Measurements from ENCODE around the gene ODF2.
"Not testable (repeated sequence)": the region's sequence is repeated elsewhere in the genome, so short reads cannot be mapped to it uniquely, and the experiment has no call there.

ODF2 gene

GRCh38 chr9:128497824-128498610, 42.2 kb downstream of the ODF2 start:
- H3K36me3 ChIP-seq (ENCODE audit: control insufficient read depth, insufficient read depth, low read length) = peaks cover 23% of the 10 kb centered on the region
- H3K79me2 ChIP-seq (ENCODE audit: control insufficient read depth, insufficient read depth, low read length) = no peaks in the 10 kb centered on the region

GRCh38 chr9:128498911-128499310, 43.1 kb downstream of the ODF2 start:
- no peak overlapping the region for H4K8ac ChIP-seq (ENCODE audit: low read depth, low read length)
- H3K4ac ChIP-seq (ENCODE audit: low read depth, low read length) = no peak overlapping the region
- H3K56ac ChIP-seq (ENCODE audit: low read length) = no peak overlapping the region
- no peak for DNase-seq
- H4K5ac ChIP-seq (ENCODE audit: low read length) = no peak overlapping the region
- no CpG with 5 or more reads among the region's 9 CpGs for WGBS (ENCODE audit: extremely low coverage, insufficient coverage, low lambda C conversion rate)
- no peak overlapping the region for H3K27ac ChIP-seq (ENCODE audit: low read depth, low read length)
- no peaks in the 10 kb centered on the region for H3K79me1 ChIP-seq (ENCODE audit: low read length)
- no peak overlapping the region for H2BK5ac ChIP-seq (ENCODE audit: low read length)
- H3K4me1 ChIP-seq (ENCODE audit: control insufficient read depth, low read depth, low read length) = no peaks in the 10 kb centered on the region
- no peaks in the 10 kb centered on the region for H3K79me2 ChIP-seq (ENCODE audit: control insufficient read depth, insufficient read depth, low read length)
- no peak overlapping the region for H2BK15ac ChIP-seq (replicated peaks; ENCODE audit: low read depth)
- H3K18ac ChIP-seq (ENCODE audit: low read length) = no peak overlapping the region
- no peak overlapping the region for H2BK120ac ChIP-seq (ENCODE audit: low read depth, low read length)
- no peak overlapping the region for H2AK5ac ChIP-seq (ENCODE audit: low read length)
- no peak overlapping the region for H3K4me2 ChIP-seq (ENCODE audit: low read length)
- no peak overlapping the region for H3K4me3 ChIP-seq (ENCODE audit: low read length)
- H3K27me3 ChIP-seq (ENCODE audit: insufficient read depth, low read length, poor library complexity) = no peaks in the 10 kb centered on the region
- no peak overlapping the region for H3K9ac ChIP-seq (ENCODE audit: low read length)
- peaks cover 23% of the 10 kb centered on the region for H3K36me3 ChIP-seq (ENCODE audit: control insufficient read depth, insufficient read depth, low read length)
- no peak overlapping the region for H3K23ac ChIP-seq (ENCODE audit: low read length)

More at GRCh38 chr9:128497824-128498610, 42.2 kb downstream of the ODF2 start:
- Histone ChIP-seq H3K4me3 (ENCODE audit: low read length) (no peak overlapping the region), H3K27me3 (ENCODE audit: insufficient read depth, low read length, poor library complexity) (no peaks in the 10 kb centered on the region), H4K8ac (ENCODE audit: low read depth, low read length) (no peak overlapping the region), H3K18ac (ENCODE audit: low read length) (no peak overlapping the region), H3K9ac (ENCODE audit: low read length) (no peak overlapping the region), H3K23ac (ENCODE audit: low read length) (no peak overlapping the region), H2BK5ac (ENCODE audit: low read length) (no peak overlapping the region), H2BK15ac (replicated peaks; ENCODE audit: low read depth) (no peak overlapping the region), H3K4me2 (ENCODE audit: low read length) (no peak overlapping the region), H2AK5ac (ENCODE audit: low read length) (no peak overlapping the region), H3K4ac (ENCODE audit: low read depth, low read length) (no peak overlapping the region), H3K56ac (ENCODE audit: low read length) (no peak overlapping the region), H3K79me1 (ENCODE audit: low read length) (no peaks in the 10 kb centered on the region), H4K5ac (ENCODE audit: low read length) (no peak overlapping the region), H3K4me1 (ENCODE audit: control insufficient read depth, low read depth, low read length) (no peaks in the 10 kb centered on the region), H3K27ac (ENCODE audit: low read depth, low read length) (no peak overlapping the region), H2BK120ac (ENCODE audit: low read depth, low read length) (no peak overlapping the region)
- WGBS (ENCODE audit: extremely low coverage, insufficient coverage, low lambda C conversion rate) = no CpG with 5 or more reads among the region's 11 CpGs
- no peak for DNase-seq

DNA sequence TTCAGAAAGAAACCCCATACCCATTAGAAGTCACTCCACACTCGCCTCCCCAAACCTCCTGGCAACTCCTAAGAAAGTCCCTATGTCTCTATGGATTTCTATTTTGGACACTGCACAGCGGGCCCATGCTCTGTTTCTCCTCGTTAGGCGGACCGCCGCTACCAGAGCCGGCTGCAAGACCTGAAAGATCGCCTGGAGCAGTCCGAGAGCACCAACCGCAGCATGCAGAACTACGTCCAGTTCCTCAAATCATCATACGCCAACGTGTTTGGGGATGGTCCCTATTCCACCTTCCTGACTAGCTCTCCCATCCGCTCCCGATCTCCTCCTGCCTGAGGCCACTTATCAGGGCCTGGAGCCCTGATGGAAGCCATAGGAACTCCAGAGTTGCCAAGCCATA, 44.1 kb downstream of the ODF2 start:
- Histone ChIP-seq H2BK5ac (ENCODE audit: low read length) (no peak overlapping the region), H4K5ac (ENCODE audit: low read length) (no peak overlapping the region), H3K9ac (ENCODE audit: low read length) (no peak overlapping the region), H3K4me2 (ENCODE audit: low read length) (no peak overlapping the region), H4K8ac (ENCODE audit: low read depth, low read length) (no peak overlapping the region), H2AK5ac (ENCODE audit: low read length) (no peak overlapping the region), H3K27me3 (ENCODE audit: insufficient read depth, low read length, poor library complexity) (no peaks in the 10 kb centered on the region), H2BK15ac (replicated peaks; ENCODE audit: low read depth) (no peak overlapping the region), H2BK120ac (ENCODE audit: low read depth, low read length) (no peak overlapping the region), H3K79me2 (ENCODE audit: control insufficient read depth, insufficient read depth, low read length) (no peaks in the 10 kb centered on the region), H3K23ac (ENCODE audit: low read length) (no peak overlapping the region), H3K79me1 (ENCODE audit: low read length) (no peaks in the 10 kb centered on the region), H3K4me3 (ENCODE audit: low read length) (no peak overlapping the region), H3K36me3 (ENCODE audit: control insufficient read depth, insufficient read depth, low read length) (peaks cover 18% of the 10 kb centered on the region), H3K4ac (ENCODE audit: low read depth, low read length) (no peak overlapping the region), H3K4me1 (ENCODE audit: control insufficient read depth, low read depth, low read length) (no peaks in the 10 kb centered on the region), H3K27ac (ENCODE audit: low read depth, low read length) (no peak overlapping the region), H3K18ac (ENCODE audit: low read length) (no peak overlapping the region), H3K56ac (ENCODE audit: low read length) (no peak overlapping the region)
- no CpG with 5 or more reads among the region's 15 CpGs for WGBS (ENCODE audit: extremely low coverage, insufficient coverage, low lambda C conversion rate)
- no peak for DNase-seq

GRCh38 chr9:128503415-128503825, 47.6 kb downstream of the ODF2 start:
- H3K4ac ChIP-seq (ENCODE audit: low read depth, low read length); H3K4me3 ChIP-seq (ENCODE audit: low read length); H3K36me3 ChIP-seq (ENCODE audit: control insufficient read depth, insufficient read depth, low read length); H2BK120ac ChIP-seq (ENCODE audit: low read depth, low read length); H3K9ac ChIP-seq (ENCODE audit: low read length); H3K4me1 ChIP-seq (ENCODE audit: control insufficient read depth, low read depth, low read length); DNase-seq; H2AK5ac ChIP-seq (ENCODE audit: low read length); H3K18ac ChIP-seq (ENCODE audit: low read length); H3K79me2 ChIP-seq (ENCODE audit: control insufficient read depth, insufficient read depth, low read length); H2BK5ac ChIP-seq (ENCODE audit: low read length); H3K27me3 ChIP-seq (ENCODE audit: insufficient read depth, low read length, poor library complexity); H3K27ac ChIP-seq (ENCODE audit: low read depth, low read length); H3K56ac ChIP-seq (ENCODE audit: low read length); H4K5ac ChIP-seq (ENCODE audit: low read length); H3K79me1 ChIP-seq (ENCODE audit: low read length); H3K4me2 ChIP-seq (ENCODE audit: low read length); H2BK15ac ChIP-seq (replicated peaks; ENCODE audit: low read depth); H4K8ac ChIP-seq (ENCODE audit: low read depth, low read length); H3K23ac ChIP-seq (ENCODE audit: low read length): not testable (repeated sequence)
- no CpG with 5 or more reads among the region's 14 CpGs for WGBS (ENCODE audit: extremely low coverage, insufficient coverage, low lambda C conversion rate)

GRCh38 chr9:128503870-128504269, 48.1 kb downstream of the ODF2 start:
- Histone ChIP-seq H2AK5ac (ENCODE audit: low read length) (no peak overlapping the region), H3K9ac (ENCODE audit: low read length) (peak overlapping the region; percentile 84), H2BK5ac (ENCODE audit: low read length) (no peak overlapping the region), H3K18ac (ENCODE audit: low read length) (no peak overlapping the region), H3K79me1 (ENCODE audit: low read length) (peaks cover 2% of the 10 kb centered on the region), H3K4ac (ENCODE audit: low read depth, low read length) (no peak overlapping the region), H3K4me2 (ENCODE audit: low read length) (no peak overlapping the region), H3K79me2 (ENCODE audit: control insufficient read depth, insufficient read depth, low read length) (no peaks in the 10 kb centered on the region), H3K56ac (ENCODE audit: low read length) (peak overlapping the region; percentile 76), H3K23ac (ENCODE audit: low read length) (no peak overlapping the region), H4K5ac (ENCODE audit: low read length) (no peak overlapping the region), H3K4me1 (ENCODE audit: control insufficient read depth, low read depth, low read length) (no peaks in the 10 kb centered on the region), H2BK120ac (ENCODE audit: low read depth, low read length) (no peak overlapping the region), H3K4me3 (ENCODE audit: low read length) (no peak overlapping the region), H4K8ac (ENCODE audit: low read depth, low read length) (no peak overlapping the region), H2BK15ac (replicated peaks; ENCODE audit: low read depth) (no peak overlapping the region), H3K27ac (ENCODE audit: low read depth, low read length) (no peak overlapping the region), H3K36me3 (ENCODE audit: control insufficient read depth, insufficient read depth, low read length) (peaks cover 1% of the 10 kb centered on the region), H3K27me3 (ENCODE audit: insufficient read depth, low read length, poor library complexity) (no peaks in the 10 kb centered on the region)
- no CpG with 5 or more reads among the region's 11 CpGs for WGBS (ENCODE audit: extremely low coverage, insufficient coverage, low lambda C conversion rate)
- DNase-seq = no peak
